Mucosa of gallbladder (tissue), 1 donor: ENCODE measurements around the gene TECPR1. TPM values are rescaled to one million over a fixed set of nuclear protein-coding genes. Genes with fewer than 3 reads are reported as not detected.

Source experiments
- DNase-seq: peaks from one replicate; pipeline ENCODE4 v3.0.0-alpha.2; 2020; ENCODE audit warnings: low spot score
- total RNA-seq: library from RNA; stranded (reverse); gene quantifications from one replicate; pipeline ENCODE4 v1.2.1, GENCODE V29; 2021
- donor health status: DM: no; HTN: no; CAD: no.

TECPR1 gene
- total RNA-seq, 1 donor from 2014 or later, result 42.3 TPM

DNA sequence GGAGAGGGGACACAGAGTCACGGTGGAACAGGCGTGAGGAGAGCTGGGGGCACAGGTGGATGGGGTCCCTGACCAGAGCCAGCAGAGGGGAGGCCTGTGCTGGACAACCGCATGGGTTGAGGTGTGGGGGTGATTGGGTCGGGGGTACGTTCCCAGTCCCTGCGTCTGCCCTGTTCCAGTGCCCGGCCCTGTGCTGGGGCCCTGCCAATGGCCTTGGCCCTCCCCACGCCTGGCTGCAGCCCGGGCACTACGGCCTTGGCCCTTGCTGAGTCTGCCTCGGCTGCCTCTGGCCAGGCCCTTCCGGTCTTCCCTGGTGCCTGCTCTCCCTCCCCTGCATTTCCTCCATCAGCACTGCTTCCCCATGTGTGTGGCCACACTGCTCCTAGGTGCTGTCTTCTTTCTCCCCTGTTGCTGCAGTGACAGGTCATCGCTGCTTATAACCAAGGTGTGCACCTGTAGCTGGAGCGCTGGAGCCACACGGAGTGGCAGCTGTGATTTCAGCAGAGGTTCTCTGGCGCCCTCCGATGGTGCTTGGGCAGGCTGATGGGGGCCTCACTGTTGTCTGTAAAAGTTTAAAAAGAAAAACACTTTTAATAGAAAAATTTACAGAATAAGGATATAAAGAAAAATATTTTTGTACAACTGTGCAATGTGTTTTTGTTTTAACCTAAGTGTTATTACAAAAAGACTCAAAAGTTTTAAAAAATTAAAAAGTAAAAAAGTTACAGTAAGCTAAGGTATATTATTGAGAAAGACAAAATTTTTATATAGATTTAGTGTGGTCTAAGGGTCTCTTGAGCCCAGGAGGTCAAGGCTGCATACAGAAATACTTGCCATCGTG lies 86.0 kb downstream of the TECPR1 start:
- DNase-seq, result peak; percentile 53

Other genes starting within 250 kb of the TECPR1 start
- 31.2 TPM for gene LMTK2, start 145.4 kb downstream of the TECPR1 start, total RNA-seq
- gene BHLHA15, start 40.8 kb downstream of the TECPR1 start, total RNA-seq, result 3.3 TPM
- gene BRI3, start 29.5 kb upstream of the TECPR1 start, total RNA-seq, result 198 TPM
- 55.8 TPM for gene BAIAP2L1, start 148.9 kb upstream of the TECPR1 start, total RNA-seq